B cell (primary cell): ENCODE data around the gene CTPS1. TPM values are rescaled to one million over a fixed set of nuclear protein-coding genes. Genes with fewer than 3 reads are reported as not detected.

ENCODE experiments used
- ATAC-seq: fragments of 200-7000 bp; cut with Tn5 transposase; one replicate; pipeline ENCODE4 v1.10.0; 2021; ENCODE audit warnings: low read depth, mild to moderate bottlenecking, moderate number of reproducible peaks, moderate library complexity
- CTCF ChIA-PET: fragments of 350-600 bp; sonication (Branson Sonifier 250); formaldehyde crosslinking; loops from one replicate; lab custom pipeline; 2021; ENCODE audit warnings: antibody characterized with exemption, inconsistent platforms; lab: Charles Lee
- POLR2A ChIA-PET: fragments of 350-600 bp; sonication (Branson Sonifier 250); formaldehyde crosslinking; loops from one replicate; lab custom pipeline; 2021; ENCODE audit warnings: antibody characterized with exemption; lab: Charles Lee
- DNase-seq: peaks from one replicate; pipeline ENCODE4 v3.0.0; 2013
- H2AFZ ChIP-seq: 2 replicates; pipeline ENCODE4 v1.6.1; 2012; ENCODE audit warnings: mild to moderate bottlenecking, low read depth, low read length; ENCODE audit not compliant: insufficient read depth, poor library complexity, severe bottlenecking
- H3K27ac ChIP-seq, 2 donors: 1 replicate in 1 of 2; 2 replicates in 1 of 2; pipeline ENCODE4 v1.5.1; 2012 to 2013; ENCODE audit warnings: low read length in 2 of 2, mild to moderate bottlenecking in 2 of 2, moderate library complexity in 1 of 2
- H3K27me3 ChIP-seq, 4 experiments: fragments of 200-600 bp in 1 of 4; sonication (generic) in 1 of 4; replicated peaks in 1 of 4; 1 replicate in 2 of 4; 2 replicates in 2 of 4; pipeline versions ENCODE4 v1.6.1 to v1.7.0; 2013 to 2016; ENCODE audit warnings: low read length in 3 of 4, mild to moderate bottlenecking in 2 of 4, mixed read lengths in 1 of 4, moderate library complexity in 1 of 4; ENCODE audit not compliant: insufficient read depth in 4 of 4, control insufficient read depth in 3 of 4; ENCODE audit errors: control extremely low read depth in 1 of 4
- H3K36me3 ChIP-seq, 2 experiments: replicated peaks in 1 of 2; 1 replicate in 1 of 2; 2 replicates in 1 of 2; pipeline versions ENCODE4 v1.6.1 to v1.7.1; 2013; ENCODE audit warnings: low read length in 1 of 2; ENCODE audit not compliant: insufficient read depth in 2 of 2, control insufficient read depth in 1 of 2; ENCODE audit errors: control extremely low read depth in 1 of 2, extremely low read depth in 1 of 2
- H3K4me1 ChIP-seq, 2 donors: fragments of 200-600 bp in 1 of 2; sonication (generic) in 1 of 2; 1 replicate in 1 of 2; 2 replicates in 1 of 2; pipeline versions ENCODE4 v1.5.1 to v1.6.1; 2013 to 2017; ENCODE audit warnings: low read length in 2 of 2; ENCODE audit not compliant: control insufficient read depth in 2 of 2, insufficient read depth in 2 of 2
- H3K4me2 ChIP-seq: replicated peaks from 2 replicates; pipeline ENCODE3; 2012; ENCODE audit warnings: mild to moderate bottlenecking, low read depth, low read length; ENCODE audit not compliant: poor library complexity, severe bottlenecking
- H3K4me3 ChIP-seq, 5 experiments: fragments of 200-600 bp in 1 of 5; sonication (generic) in 1 of 5; 1 replicate in 3 of 5; 2 replicates in 2 of 5; pipeline versions ENCODE4 v1.5.1 to v1.7.0; 2011 to 2016; ENCODE audit warnings: low read length in 4 of 5, mild to moderate bottlenecking in 4 of 5, low read depth in 2 of 5, control low read depth in 1 of 5, moderate library complexity in 1 of 5; ENCODE audit not compliant: insufficient read depth in 1 of 5; ENCODE audit errors: control extremely low read depth in 1 of 5, extremely low read depth in 1 of 5
- H3K79me2 ChIP-seq: fragments of 200-600 bp; sonication (generic); one replicate; pipeline ENCODE4 v1.6.0; 2016; ENCODE audit warnings: low read length; ENCODE audit not compliant: control insufficient read depth, insufficient read depth
- H3K9ac ChIP-seq: fragments of 200-600 bp; sonication (generic); 2 replicates; pipeline ENCODE4 v1.6.1; 2017; ENCODE audit warnings: mild to moderate bottlenecking, low read length, moderate library complexity
- H3K9me3 ChIP-seq, 3 donors: one replicate each; pipeline versions ENCODE4 v1.6.1 to v1.7.1; 2013; ENCODE audit warnings: low read length in 2 of 3; ENCODE audit not compliant: control insufficient read depth in 2 of 3, insufficient read depth in 1 of 3; ENCODE audit errors: control extremely low read depth in 1 of 3
- H4K20me1 ChIP-seq: 2 replicates; pipeline ENCODE4 v1.6.0; 2012; ENCODE audit warnings: mild to moderate bottlenecking, low read length; ENCODE audit not compliant: insufficient read depth, control insufficient read depth, poor library complexity, severe bottlenecking
- H3K27ac Mint-ChIP-seq: one replicate; pipeline ENCODE4 v1.8.0; 2021; ENCODE audit warnings: mixed read lengths
- H3K27me3 Mint-ChIP-seq: one replicate; pipeline ENCODE4 v1.8.0; 2021; ENCODE audit warnings: mixed read lengths
- H3K4me1 Mint-ChIP-seq: one replicate; pipeline ENCODE4 v1.8.0; 2021; ENCODE audit warnings: mixed read lengths
- H3K4me3 Mint-ChIP-seq: one replicate; pipeline ENCODE4 v1.8.0; 2021; ENCODE audit warnings: mixed read lengths
- H3K9me3 Mint-ChIP-seq: one replicate; pipeline ENCODE4 v1.8.0; 2022; ENCODE audit warnings: mixed read lengths; ENCODE audit not compliant: insufficient read depth
- EZH2 ChIP-seq: IDR thresholded peaks from 2 replicates; pipeline ENCODE4 v1.6.1; 2012; ENCODE audit warnings: borderline replicate concordance, low read depth, mild to moderate bottlenecking, moderate library complexity, low read length; ENCODE audit not compliant: insufficient read depth, poor library complexity, severe bottlenecking
- WGBS: methylation state at CpG from one replicate; pipeline ENCODE4 v1.1.5; 2013; ENCODE audit warnings: missing lambda C conversion rate; ENCODE audit not compliant: insufficient coverage; 5-methylcytosine and 5-hydroxymethylcytosine counted together
- intact Hi-C: fragments of 100-400 bp; cut with micrococcal nuclease; formaldehyde crosslinking; loops from one replicate; pipeline ENCODE4 v1.10.0; 2022
- polyA plus RNA-seq: library from polyadenylated mRNA; depleted of rRNA; stranded (reverse); fragments of >200 nt; gene quantifications from 2 replicates; pipeline ENCODE4 v1.2.3, GENCODE V29; 2012
- total RNA-seq, 2 donors: library from RNA; stranded (reverse); fragments of 120-200 nt in 1 of 2; gene quantifications; 1 replicate in 1 of 2; 2 replicates in 1 of 2; pipeline versions ENCODE4 v1.2.3 to v1.2.4, GENCODE V29; 2013 to 2022
- TF ChIP-seq, protein P1 (sequence below): fragments of 200-600 bp; IDR thresholded peaks from one replicate; pipeline ENCODE4 v1.8.0; 2022; ENCODE audit warnings: antibody characterized with exemption, mild to moderate bottlenecking

Gene CTPS1
- total and polyA plus RNA-seq, 2 donors (not counting 1 experiment from before 2014, with no cell fraction given) = 9.2 to 17.9 TPM

DNA sequence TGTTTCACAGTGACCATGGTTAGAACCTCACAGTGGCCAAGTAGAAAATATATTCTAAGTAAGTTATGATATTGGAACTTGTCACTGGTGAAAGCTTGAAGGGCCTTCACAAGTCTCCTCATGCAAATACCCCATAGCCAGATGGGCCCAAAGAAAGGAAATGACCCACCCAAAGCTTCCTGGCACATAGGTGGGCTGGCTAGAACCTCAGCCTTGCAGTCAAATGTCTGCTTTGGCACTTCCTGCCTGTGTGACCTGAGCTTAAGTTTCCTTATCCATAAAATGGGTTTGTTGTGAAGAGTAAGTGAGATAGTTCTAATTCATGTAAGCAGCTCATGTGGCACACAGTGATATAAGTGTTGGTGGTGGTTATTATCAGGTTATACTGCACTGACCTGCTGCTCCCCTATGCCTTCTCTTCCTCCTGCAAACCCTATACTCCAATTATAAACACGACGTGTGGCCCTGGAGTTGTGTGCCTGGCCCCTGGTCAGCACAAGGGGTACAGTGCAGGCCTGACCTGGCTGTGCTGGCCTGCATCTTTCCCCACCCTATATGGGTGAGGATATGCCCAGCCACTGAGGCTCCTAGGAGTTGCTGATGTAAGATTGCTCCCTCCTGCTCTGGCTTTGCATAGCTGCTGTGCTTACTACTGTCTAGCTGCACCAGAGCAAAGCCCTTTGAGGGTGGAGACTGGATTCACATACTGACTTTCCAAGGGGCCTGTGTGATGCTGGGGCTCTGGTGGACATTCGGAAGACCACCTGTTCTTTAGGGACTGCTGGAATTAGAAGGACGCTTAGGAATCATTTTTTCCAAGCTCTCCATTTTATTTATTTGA is 46.7 kb downstream of the CTPS1 start:
- WGBS = 94% methylated on average over 2 of the region's 4 CpGs
- H3K36me3 ChIP-seq = peaks cover 1 to 20% of the 10 kb centered on the region in 2 experiments
- Mint-ChIP-seq H3K27me3 (no peaks in the 10 kb centered on the region), H3K4me1 (peaks cover 21% of the 10 kb centered on the region), H3K9me3 (no peaks in the 10 kb centered on the region), H3K4me3 (peak overlapping the region; percentile 76), H3K27ac (peak overlapping the region; percentile 90)
- H3K79me2 ChIP-seq = no peaks in the 10 kb centered on the region
- peaks cover 0 to 7% (median 0%) of the 10 kb centered on the region in 3 donors for H3K9me3 ChIP-seq
- no peak for DNase-seq
- H3K4me1 ChIP-seq = peaks cover 16 to 34% of the 10 kb centered on the region in 2 donors
- no peaks in the 10 kb centered on the region for H4K20me1 ChIP-seq
- no peak overlapping the region for H3K4me3 ChIP-seq
- ChIA-PET CTCF (interaction anchor here (1.0 kb wide), 1 partner anchor 23 kb away, joined by 5 read pairs; no protein-coding TSS in a partner anchor), POLR2A (no interaction called here)
- intact Hi-C loops = no loop called here
- H3K9ac ChIP-seq = no peak overlapping the region
- peak overlapping the region; percentile 10 for H3K4me2 ChIP-seq
- no peak overlapping the region for H2AFZ ChIP-seq
- no peak for ATAC-seq
- no peak for TF ChIP-seq EZH2
- TF ChIP-seq, protein P1, sequence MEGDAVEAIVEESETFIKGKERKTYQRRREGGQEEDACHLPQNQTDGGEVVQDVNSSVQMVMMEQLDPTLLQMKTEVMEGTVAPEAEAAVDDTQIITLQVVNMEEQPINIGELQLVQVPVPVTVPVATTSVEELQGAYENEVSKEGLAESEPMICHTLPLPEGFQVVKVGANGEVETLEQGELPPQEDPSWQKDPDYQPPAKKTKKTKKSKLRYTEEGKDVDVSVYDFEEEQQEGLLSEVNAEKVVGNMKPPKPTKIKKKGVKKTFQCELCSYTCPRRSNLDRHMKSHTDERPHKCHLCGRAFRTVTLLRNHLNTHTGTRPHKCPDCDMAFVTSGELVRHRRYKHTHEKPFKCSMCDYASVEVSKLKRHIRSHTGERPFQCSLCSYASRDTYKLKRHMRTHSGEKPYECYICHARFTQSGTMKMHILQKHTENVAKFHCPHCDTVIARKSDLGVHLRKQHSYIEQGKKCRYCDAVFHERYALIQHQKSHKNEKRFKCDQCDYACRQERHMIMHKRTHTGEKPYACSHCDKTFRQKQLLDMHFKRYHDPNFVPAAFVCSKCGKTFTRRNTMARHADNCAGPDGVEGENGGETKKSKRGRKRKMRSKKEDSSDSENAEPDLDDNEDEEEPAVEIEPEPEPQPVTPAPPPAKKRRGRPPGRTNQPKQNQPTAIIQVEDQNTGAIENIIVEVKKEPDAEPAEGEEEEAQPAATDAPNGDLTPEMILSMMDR = no peak
- H3K27me3 ChIP-seq = no peaks in the 10 kb centered on the region
- H3K27ac ChIP-seq = peak overlapping the region; percentile 11 to 61

GRCh38 chr1:41028034-41028642 is 48.6 kb downstream of the CTPS1 start:
- Histone ChIP-seq H3K4me1 (peaks cover 16 to 28% of the 10 kb centered on the region in 2 donors), H3K27ac (no peak overlapping the region), H3K9me3 (peaks cover 0 to 7% (median 0%) of the 10 kb centered on the region in 3 donors), H3K4me2 (no peak overlapping the region), H3K27me3 (no peaks in the 10 kb centered on the region), H4K20me1 (no peaks in the 10 kb centered on the region), H3K36me3 (peaks cover 1 to 23% of the 10 kb centered on the region in 2 experiments), H3K79me2 (no peaks in the 10 kb centered on the region), H2AFZ (no peak overlapping the region), H3K9ac (no peak overlapping the region), H3K4me3 (no peak overlapping the region)
- TF ChIP-seq EZH2 = no peak
- TF ChIP-seq, protein P1 = no peak
- Mint-ChIP-seq H3K9me3 (no peaks in the 10 kb centered on the region), H3K27me3 (no peaks in the 10 kb centered on the region), H3K27ac (no peak overlapping the region), H3K4me1 (peaks cover 19% of the 10 kb centered on the region), H3K4me3 (no peak overlapping the region)
- ChIA-PET CTCF (no interaction called here), POLR2A (no interaction called here)
- no peak for ATAC-seq
- intact Hi-C loops = no loop called here
- 98% methylated on average over 9 of the region's 10 CpGs for WGBS
- no peak for DNase-seq
